Neural cell (in vitro differentiated cells): ENCODE data around the gene LPP. TPM values are rescaled to one million over a fixed set of nuclear protein-coding genes. Genes with fewer than 3 reads are reported as not detected.

Experiments used
- H2AFZ ChIP-seq: fragments of 200-600, 300-800 bp; sonication (generic), shearing (Covaris generic); 2 replicates; pipeline ENCODE4 v1.6.0; 2014; ENCODE audit warnings: low read depth, mild to moderate bottlenecking, antibody characterized with exemption, low read length, moderate library complexity
- H3F3A ChIP-seq: fragments of 200-600 bp; shearing (Covaris generic); 2 replicates; pipeline ENCODE4 v1.6.1; 2016; ENCODE audit warnings: mild to moderate bottlenecking, moderate library complexity, mixed read lengths, antibody characterized with exemption, low read length; ENCODE audit not compliant: insufficient read depth, poor library complexity, severe bottlenecking
- H3K27ac ChIP-seq: fragments of 200-600, 300-800 bp; sonication (generic), shearing (Covaris generic); 2 replicates; pipeline ENCODE4 v1.5.1; 2014; ENCODE audit warnings: mild to moderate bottlenecking, low read length, moderate library complexity
- H3K27me3 ChIP-seq: fragments of 300-800, 200-600 bp; sonication (generic), shearing (Covaris generic); 2 replicates; pipeline ENCODE4 v1.6.0; 2014; ENCODE audit warnings: mild to moderate bottlenecking, low read depth, low read length, moderate library complexity; ENCODE audit not compliant: insufficient read depth
- H3K36me3 ChIP-seq: fragments of 300-800, 200-600 bp; sonication (generic), shearing (Covaris generic); 2 replicates; pipeline ENCODE4 v1.5.1; 2014; ENCODE audit warnings: mild to moderate bottlenecking, antibody characterized with exemption, low read length, moderate library complexity; ENCODE audit not compliant: insufficient read depth
- H3K4me2 ChIP-seq: fragments of 300-800, 200-600 bp; sonication (generic), shearing (Covaris generic); 2 replicates; pipeline ENCODE4 v1.6.0; 2014; ENCODE audit warnings: mild to moderate bottlenecking, low read length
- H3K4me3 ChIP-seq: fragments of 300-800, 200-600 bp; sonication (generic), shearing (Covaris generic); 2 replicates; pipeline ENCODE4 v1.5.1; 2014; ENCODE audit warnings: mild to moderate bottlenecking, low read length, moderate library complexity
- H3K79me2 ChIP-seq: fragments of 200-600 bp; shearing (Covaris generic); replicated peaks from 2 replicates; pipeline ENCODE4 v1.6.0; 2014; ENCODE audit warnings: mild to moderate bottlenecking, low read length, moderate library complexity; ENCODE audit not compliant: insufficient read depth
- H3K9ac ChIP-seq: fragments of 300-800, 200-600 bp; sonication (generic), shearing (Covaris generic); 2 replicates; pipeline ENCODE4 v1.6.1; 2016; ENCODE audit warnings: mild to moderate bottlenecking, low read length, mixed read lengths
- H3K9me2 ChIP-seq: fragments of 200-600 bp; shearing (Covaris generic); 2 replicates; pipeline ENCODE4 v1.6.1; 2016; ENCODE audit warnings: mild to moderate bottlenecking, low read length, mixed read lengths; ENCODE audit not compliant: insufficient read depth
- H3K9me3 ChIP-seq: fragments of 200-600, 300-800 bp; sonication (generic), shearing (Covaris generic); 2 replicates; pipeline ENCODE4 v1.6.1; 2016; ENCODE audit warnings: mild to moderate bottlenecking, mixed run types, low read length, moderate library complexity, mixed read lengths
- H4K20me1 ChIP-seq: fragments of 200-600 bp; shearing (Covaris generic); 2 replicates; pipeline ENCODE4 v1.6.1; 2016; ENCODE audit warnings: mild to moderate bottlenecking, mixed run types; ENCODE audit not compliant: insufficient read depth
- CTCF ChIP-seq: fragments of 450-650 bp; IDR thresholded peaks from 2 replicates; pipeline ENCODE4 v1.5.1; 2014; ENCODE audit warnings: antibody characterized with exemption, mild to moderate bottlenecking, moderate library complexity; ENCODE audit not compliant: poor library complexity, severe bottlenecking
- EP300 ChIP-seq: fragments of 450-650 bp; conservative IDR thresholded peaks from 2 replicates; pipeline ENCODE4 v1.6.1; 2014; ENCODE audit warnings: antibody characterized with exemption, mild to moderate bottlenecking, moderate library complexity; ENCODE audit not compliant: poor library complexity, severe bottlenecking
- EZH2 ChIP-seq: fragments of 200-600, 300-800 bp; shearing (Covaris generic), sonication (generic); IDR thresholded peaks from 2 replicates; pipeline ENCODE4 v1.6.1; 2014; ENCODE audit warnings: antibody characterized with exemption, low read length, borderline replicate concordance, mild to moderate bottlenecking; ENCODE audit not compliant: insufficient read depth, poor library complexity, severe bottlenecking
- MXI1 ChIP-seq: fragments of 450-650 bp; conservative IDR thresholded peaks from 2 replicates; pipeline ENCODE4 v1.6.1; 2014; ENCODE audit warnings: antibody characterized with exemption, mild to moderate bottlenecking; ENCODE audit not compliant: poor library complexity, severe bottlenecking
- POLR2AphosphoS5 ChIP-seq: IDR thresholded peaks from 2 replicates; pipeline ENCODE4 v1.6.1; 2012
- RAD21 ChIP-seq: fragments of 450-650 bp; conservative IDR thresholded peaks from 2 replicates; pipeline ENCODE4 v1.6.1; 2014; ENCODE audit warnings: antibody characterized with exemption, mild to moderate bottlenecking, moderate library complexity
- REST ChIP-seq: IDR thresholded peaks from 2 replicates; pipeline ENCODE4 v1.6.1; 2012; ENCODE audit warnings: borderline replicate concordance
- SMC3 ChIP-seq: fragments of 450-650 bp; conservative IDR thresholded peaks from 2 replicates; pipeline ENCODE4 v1.6.1; 2014; ENCODE audit warnings: antibody characterized with exemption, mild to moderate bottlenecking, moderate library complexity; ENCODE audit not compliant: poor library complexity
- TAF1 ChIP-seq: IDR thresholded peaks from 2 replicates; pipeline ENCODE4 v1.6.1; 2012; ENCODE audit warnings: low read depth
- polyA plus RNA-seq: library from polyadenylated mRNA; depleted of rRNA; stranded (reverse); fragments of >200 nt; gene quantifications from 2 replicates; pipeline ENCODE4 v1.2.3, GENCODE V29; 2014

LPP gene
- polyA plus RNA-seq, 1 donor from 2014 or later = 3.0 TPM

- no peaks in the 10 kb centered on the region for H3K79me2 ChIP-seq
- H3K9me3 ChIP-seq = no peaks in the 10 kb centered on the region
- H3K4me3 ChIP-seq = no peak overlapping the region
- no peak overlapping the region for H3K4me2 ChIP-seq
- H4K20me1 ChIP-seq = no peaks in the 10 kb centered on the region
- H3K27ac ChIP-seq = no peak overlapping the region
- no peaks in the 10 kb centered on the region for H3F3A ChIP-seq
- no peak overlapping the region for H2AFZ ChIP-seq
- no peaks in the 10 kb centered on the region for H3K27me3 ChIP-seq
- no peaks in the 10 kb centered on the region for H3K9me2 ChIP-seq
- H3K9ac ChIP-seq = no peak overlapping the region
- TF ChIP-seq MXI1 = no peak
- TF ChIP-seq EP300 = no peak
- H3K36me3 ChIP-seq = no peaks in the 10 kb centered on the region
Measured at GRCh38 chr3:188111002-188111584, 42.9 kb upstream of the LPP start.

GRCh38 chr3:188113756-188114155 lies 40.2 kb upstream of the LPP start:
- Histone ChIP-seq H3K36me3 (no peaks in the 10 kb centered on the region), H3K27ac (no peak overlapping the region), H3K27me3 (no peaks in the 10 kb centered on the region), H3K9me2 (no peaks in the 10 kb centered on the region), H2AFZ (no peak overlapping the region), H3K79me2 (no peaks in the 10 kb centered on the region), H3K9ac (no peak overlapping the region), H3K4me2 (no peak overlapping the region), H3K4me3 (no peak overlapping the region), H3F3A (no peaks in the 10 kb centered on the region), H4K20me1 (no peaks in the 10 kb centered on the region), H3K9me3 (no peaks in the 10 kb centered on the region)
- no peak for TF ChIP-seq EZH2
- no peak for TF ChIP-seq TAF1
- TF ChIP-seq SMC3 = no peak
- TF ChIP-seq POLR2AphosphoS5 = no peak
- TF ChIP-seq RAD21 = no peak
- no peak for TF ChIP-seq EP300
- no peak for TF ChIP-seq CTCF
- TF ChIP-seq REST = no peak
- no peak for TF ChIP-seq MXI1

- no peak overlapping the region for H3K4me2 ChIP-seq
- no peaks in the 10 kb centered on the region for H3K9me2 ChIP-seq
- no peaks in the 10 kb centered on the region for H3K9me3 ChIP-seq
- no peaks in the 10 kb centered on the region for H4K20me1 ChIP-seq
- H3F3A ChIP-seq = no peaks in the 10 kb centered on the region
- H3K27ac ChIP-seq = no peak overlapping the region
- no peak overlapping the region for H3K4me3 ChIP-seq
- no peaks in the 10 kb centered on the region for H3K27me3 ChIP-seq
- no peak overlapping the region for H3K9ac ChIP-seq
- no peaks in the 10 kb centered on the region for H3K79me2 ChIP-seq
- H3K36me3 ChIP-seq = no peaks in the 10 kb centered on the region
- no peak overlapping the region for H2AFZ ChIP-seq
- TF ChIP-seq REST (no peak), SMC3 (no peak), RAD21 (no peak), EZH2 (no peak)
Measured at GRCh38 chr3:188119846-188120245, 34.1 kb upstream of the LPP start.
